GM12878 (cell line): ENCODE measurements around the gene STXBP1.

Experiments
- EP300 ChIP-seq, 2 experiments: fragments of 150-350 bp in 1 of 2; IDR thresholded peaks; 2 replicates each; pipeline ENCODE4 v1.6.1; 2011 to 2012; ENCODE audit warnings: low read depth in 2 of 2, low read length in 2 of 2, borderline replicate concordance in 1 of 2, improper control_type of control experiment in 1 of 2, inconsistent platforms in 1 of 2; ENCODE audit not compliant: control insufficient read depth in 1 of 2
- EZH2 ChIP-seq: IDR thresholded peaks from 2 replicates; pipeline ENCODE4 v1.6.1; 2012; ENCODE audit warnings: low read depth, mild to moderate bottlenecking, control low read depth, inconsistent platforms, low read length, borderline replicate concordance; ENCODE audit not compliant: control insufficient read depth
- MXI1 ChIP-seq: fragments of 150-350 bp; IDR thresholded peaks from 2 replicates; pipeline ENCODE4 v1.6.1; 2011; ENCODE audit warnings: low read depth, mild to moderate bottlenecking, inconsistent platforms, low read length, improper control_type of control experiment
- POLR2A ChIP-seq: IDR thresholded peaks from 2 replicates; pipeline ENCODE4 v1.6.1; 2011; ENCODE audit warnings: low read depth, mild to moderate bottlenecking, low read length
- POLR2AphosphoS5 ChIP-seq: IDR thresholded peaks from 2 replicates; pipeline ENCODE4 v1.6.1; 2011; ENCODE audit warnings: mild to moderate bottlenecking, low read length, inconsistent platforms
- SMC3 ChIP-seq: IDR thresholded peaks from 2 replicates; pipeline ENCODE4 v1.6.1; 2011; ENCODE audit warnings: low read length, improper control_type of control experiment, borderline replicate concordance
- SP1 ChIP-seq: IDR thresholded peaks from one replicate; pipeline ENCODE4 v1.6.1; 2011; ENCODE audit warnings: low read depth, low read length
- YY1 ChIP-seq: IDR thresholded peaks from 2 replicates; pipeline ENCODE4 v1.6.1; 2011; ENCODE audit warnings: low read depth, mild to moderate bottlenecking, low read length
- ZNF274 ChIP-seq: IDR thresholded peaks from one replicate; pipeline ENCODE4 v1.8.0; 2011; ENCODE audit not compliant: insufficient read length, insufficient read depth
- TF ChIP-seq, protein P1 (sequence below): IDR thresholded peaks from 2 replicates; pipeline ENCODE4 v1.6.1; 2011; ENCODE audit warnings: low read depth, low read length, improper control_type of control experiment, borderline replicate concordance
- TF ChIP-seq, protein P2 (sequence below): fragments of 450-650 bp; IDR thresholded peaks from 2 replicates; pipeline ENCODE4 v1.6.1; 2014; ENCODE audit warnings: mild to moderate bottlenecking
- TF ChIP-seq, protein P3 (sequence below): fragments of 450-650 bp; IDR thresholded peaks from 2 replicates; pipeline ENCODE4 v1.6.1; 2017; ENCODE audit warnings: borderline replicate concordance
- TF ChIP-seq, protein P4 (sequence below), 3 experiments: IDR thresholded peaks in 2 of 3; conservative IDR thresholded peaks in 1 of 3; 2 replicates each; pipeline ENCODE4 v1.5.1; 2011; ENCODE audit warnings: low read depth in 3 of 3, low read length in 3 of 3, mild to moderate bottlenecking in 3 of 3, control low read depth in 2 of 3, moderate library complexity in 2 of 3, inconsistent platforms in 1 of 3, mixed read lengths in 1 of 3; ENCODE audit not compliant: control insufficient read depth in 2 of 3, insufficient read depth in 1 of 3; ENCODE audit errors: extremely low read depth in 1 of 3
- TF ChIP-seq, protein P5 (sequence below): IDR thresholded peaks from 2 replicates; pipeline ENCODE4 v1.6.1; 2011; ENCODE audit warnings: borderline replicate concordance, low read depth, mild to moderate bottlenecking, moderate library complexity, low read length; ENCODE audit not compliant: insufficient read depth, poor library complexity, severe bottlenecking

DNA sequence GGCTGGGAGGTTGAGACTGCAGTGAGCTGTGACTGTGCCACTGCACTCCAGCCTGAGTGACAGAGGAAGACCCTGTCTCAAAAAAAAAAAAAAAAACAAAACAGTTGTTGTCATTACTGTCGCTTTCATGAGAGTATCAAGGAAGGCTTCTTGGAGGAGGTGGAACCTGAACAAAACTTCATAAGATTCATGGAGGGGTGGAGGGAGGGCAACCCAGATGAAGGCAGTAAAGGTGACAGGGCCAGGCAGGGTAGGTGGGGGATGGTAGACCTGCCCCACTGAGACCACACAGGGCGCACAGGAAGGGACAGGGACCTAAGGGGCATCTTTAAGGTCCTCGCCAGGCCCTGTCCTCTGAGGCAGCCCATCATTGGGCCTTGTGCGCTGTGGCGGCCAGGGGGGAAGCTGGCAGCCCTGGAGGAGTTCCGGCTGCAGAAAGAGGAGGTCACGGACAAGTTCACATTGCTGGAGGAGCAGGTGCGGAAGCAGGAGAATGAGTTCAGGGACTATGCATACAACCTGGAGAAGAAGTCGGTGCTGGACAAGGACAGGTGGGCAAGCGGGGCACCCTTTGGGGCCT, 98.2 kb downstream of the STXBP1 start:
- no peak for TF ChIP-seq EP300 (IDR thresholded peaks at IDR 0.05; ENCODE audit: borderline replicate concordance in 1 of 2, control insufficient read depth in 1 of 2, low read depth in 2 of 2, low read length in 2 of 2)
- TF ChIP-seq SP1: no peak
- TF ChIP-seq POLR2A: no peak
- TF ChIP-seq SMC3: no peak
- TF ChIP-seq POLR2AphosphoS5: no peak
- TF ChIP-seq, protein P1, sequence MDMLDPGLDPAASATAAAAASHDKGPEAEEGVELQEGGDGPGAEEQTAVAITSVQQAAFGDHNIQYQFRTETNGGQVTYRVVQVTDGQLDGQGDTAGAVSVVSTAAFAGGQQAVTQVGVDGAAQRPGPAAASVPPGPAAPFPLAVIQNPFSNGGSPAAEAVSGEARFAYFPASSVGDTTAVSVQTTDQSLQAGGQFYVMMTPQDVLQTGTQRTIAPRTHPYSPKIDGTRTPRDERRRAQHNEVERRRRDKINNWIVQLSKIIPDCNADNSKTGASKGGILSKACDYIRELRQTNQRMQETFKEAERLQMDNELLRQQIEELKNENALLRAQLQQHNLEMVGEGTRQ: no peak
- no peak for TF ChIP-seq EZH2
- TF ChIP-seq, protein P2, sequence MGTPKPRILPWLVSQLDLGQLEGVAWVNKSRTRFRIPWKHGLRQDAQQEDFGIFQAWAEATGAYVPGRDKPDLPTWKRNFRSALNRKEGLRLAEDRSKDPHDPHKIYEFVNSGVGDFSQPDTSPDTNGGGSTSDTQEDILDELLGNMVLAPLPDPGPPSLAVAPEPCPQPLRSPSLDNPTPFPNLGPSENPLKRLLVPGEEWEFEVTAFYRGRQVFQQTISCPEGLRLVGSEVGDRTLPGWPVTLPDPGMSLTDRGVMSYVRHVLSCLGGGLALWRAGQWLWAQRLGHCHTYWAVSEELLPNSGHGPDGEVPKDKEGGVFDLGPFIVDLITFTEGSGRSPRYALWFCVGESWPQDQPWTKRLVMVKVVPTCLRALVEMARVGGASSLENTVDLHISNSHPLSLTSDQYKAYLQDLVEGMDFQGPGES: no peak
- no peak for TF ChIP-seq MXI1
- TF ChIP-seq ZNF274: no peak
- TF ChIP-seq YY1: no peak
- TF ChIP-seq, protein P3, sequence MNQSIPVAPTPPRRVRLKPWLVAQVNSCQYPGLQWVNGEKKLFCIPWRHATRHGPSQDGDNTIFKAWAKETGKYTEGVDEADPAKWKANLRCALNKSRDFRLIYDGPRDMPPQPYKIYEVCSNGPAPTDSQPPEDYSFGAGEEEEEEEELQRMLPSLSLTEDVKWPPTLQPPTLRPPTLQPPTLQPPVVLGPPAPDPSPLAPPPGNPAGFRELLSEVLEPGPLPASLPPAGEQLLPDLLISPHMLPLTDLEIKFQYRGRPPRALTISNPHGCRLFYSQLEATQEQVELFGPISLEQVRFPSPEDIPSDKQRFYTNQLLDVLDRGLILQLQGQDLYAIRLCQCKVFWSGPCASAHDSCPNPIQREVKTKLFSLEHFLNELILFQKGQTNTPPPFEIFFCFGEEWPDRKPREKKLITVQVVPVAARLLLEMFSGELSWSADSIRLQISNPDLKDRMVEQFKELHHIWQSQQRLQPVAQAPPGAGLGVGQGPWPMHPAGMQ: no peak
- TF ChIP-seq, protein P4, sequence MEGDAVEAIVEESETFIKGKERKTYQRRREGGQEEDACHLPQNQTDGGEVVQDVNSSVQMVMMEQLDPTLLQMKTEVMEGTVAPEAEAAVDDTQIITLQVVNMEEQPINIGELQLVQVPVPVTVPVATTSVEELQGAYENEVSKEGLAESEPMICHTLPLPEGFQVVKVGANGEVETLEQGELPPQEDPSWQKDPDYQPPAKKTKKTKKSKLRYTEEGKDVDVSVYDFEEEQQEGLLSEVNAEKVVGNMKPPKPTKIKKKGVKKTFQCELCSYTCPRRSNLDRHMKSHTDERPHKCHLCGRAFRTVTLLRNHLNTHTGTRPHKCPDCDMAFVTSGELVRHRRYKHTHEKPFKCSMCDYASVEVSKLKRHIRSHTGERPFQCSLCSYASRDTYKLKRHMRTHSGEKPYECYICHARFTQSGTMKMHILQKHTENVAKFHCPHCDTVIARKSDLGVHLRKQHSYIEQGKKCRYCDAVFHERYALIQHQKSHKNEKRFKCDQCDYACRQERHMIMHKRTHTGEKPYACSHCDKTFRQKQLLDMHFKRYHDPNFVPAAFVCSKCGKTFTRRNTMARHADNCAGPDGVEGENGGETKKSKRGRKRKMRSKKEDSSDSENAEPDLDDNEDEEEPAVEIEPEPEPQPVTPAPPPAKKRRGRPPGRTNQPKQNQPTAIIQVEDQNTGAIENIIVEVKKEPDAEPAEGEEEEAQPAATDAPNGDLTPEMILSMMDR (IDR thresholded peaks at IDR 0.05 in 2 of 3, conservative IDR thresholded peaks at IDR 0.05 in 1 of 3; ENCODE audit: control insufficient read depth in 2 of 3, extremely low read depth in 1 of 3, insufficient read depth in 1 of 3, low read depth in 3 of 3, low read length in 3 of 3): no peak
- TF ChIP-seq, protein P5, sequence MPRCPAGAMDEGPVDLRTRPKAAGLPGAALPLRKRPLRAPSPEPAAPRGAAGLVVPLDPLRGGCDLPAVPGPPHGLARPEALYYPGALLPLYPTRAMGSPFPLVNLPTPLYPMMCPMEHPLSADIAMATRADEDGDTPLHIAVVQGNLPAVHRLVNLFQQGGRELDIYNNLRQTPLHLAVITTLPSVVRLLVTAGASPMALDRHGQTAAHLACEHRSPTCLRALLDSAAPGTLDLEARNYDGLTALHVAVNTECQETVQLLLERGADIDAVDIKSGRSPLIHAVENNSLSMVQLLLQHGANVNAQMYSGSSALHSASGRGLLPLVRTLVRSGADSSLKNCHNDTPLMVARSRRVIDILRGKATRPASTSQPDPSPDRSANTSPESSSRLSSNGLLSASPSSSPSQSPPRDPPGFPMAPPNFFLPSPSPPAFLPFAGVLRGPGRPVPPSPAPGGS: no peak
